WERI-Rb-1 (cell line): ENCODE measurements around the gene TMEM117.

Experiments used
- DNase-seq: peaks from one replicate; pipeline ENCODE4 v3.0.0-alpha.2; 2020
- H3K27ac ChIP-seq: fragments of 250-450 bp; sonication (Bioruptor Pico); 2 replicates; pipeline ENCODE4 v1.5.1; 2020; ENCODE audit warnings: mild to moderate bottlenecking, moderate library complexity
- H3K27me3 ChIP-seq: fragments of 250-450 bp; sonication (Bioruptor Pico); 2 replicates; pipeline ENCODE4 v1.5.1; 2021; ENCODE audit warnings: mild to moderate bottlenecking, low read depth, moderate library complexity; ENCODE audit not compliant: insufficient read depth, severe bottlenecking
- H3K36me3 ChIP-seq: fragments of 250-450 bp; sonication (Bioruptor Pico); 2 replicates; pipeline ENCODE4 v1.5.1; 2020; ENCODE audit warnings: mild to moderate bottlenecking, moderate library complexity
- H3K4me3 ChIP-seq: 2 replicates; pipeline ENCODE4 v1.5.1; 2011; ENCODE audit warnings: low read depth, mild to moderate bottlenecking, control low read depth, low read length
- H3K9me3 ChIP-seq: fragments of 250-450 bp; sonication (Bioruptor Pico); 2 replicates; pipeline ENCODE4 v1.5.1; 2021; ENCODE audit warnings: mild to moderate bottlenecking, moderate library complexity; ENCODE audit not compliant: severe bottlenecking
- TF ChIP-seq, protein P1 (sequence below): IDR thresholded peaks from 2 replicates; pipeline ENCODE4 v1.5.1; 2011; ENCODE audit warnings: low read depth, mild to moderate bottlenecking, control low read depth, inconsistent platforms, low read length

The TMEM117 gene

DNA sequence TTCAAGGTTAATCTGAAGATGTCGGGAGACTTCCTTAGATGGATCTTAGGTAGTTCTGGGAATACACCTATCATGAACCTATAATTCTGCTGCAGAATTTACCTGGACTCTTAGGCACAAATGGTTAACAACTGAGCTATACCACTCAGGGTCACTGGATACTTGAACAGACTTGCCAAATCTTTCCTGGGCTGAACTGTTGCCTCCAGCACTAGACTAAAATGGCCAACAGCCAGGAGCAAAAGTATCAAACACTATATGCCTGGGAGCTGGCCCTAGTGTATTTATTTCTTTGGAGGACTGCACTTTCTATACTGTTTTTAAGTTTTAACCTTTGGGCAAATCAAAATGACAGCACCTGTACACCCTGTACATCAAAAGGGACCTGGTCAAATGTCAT, 252.8 kb downstream of the TMEM117 start:
- TF ChIP-seq, protein P1, sequence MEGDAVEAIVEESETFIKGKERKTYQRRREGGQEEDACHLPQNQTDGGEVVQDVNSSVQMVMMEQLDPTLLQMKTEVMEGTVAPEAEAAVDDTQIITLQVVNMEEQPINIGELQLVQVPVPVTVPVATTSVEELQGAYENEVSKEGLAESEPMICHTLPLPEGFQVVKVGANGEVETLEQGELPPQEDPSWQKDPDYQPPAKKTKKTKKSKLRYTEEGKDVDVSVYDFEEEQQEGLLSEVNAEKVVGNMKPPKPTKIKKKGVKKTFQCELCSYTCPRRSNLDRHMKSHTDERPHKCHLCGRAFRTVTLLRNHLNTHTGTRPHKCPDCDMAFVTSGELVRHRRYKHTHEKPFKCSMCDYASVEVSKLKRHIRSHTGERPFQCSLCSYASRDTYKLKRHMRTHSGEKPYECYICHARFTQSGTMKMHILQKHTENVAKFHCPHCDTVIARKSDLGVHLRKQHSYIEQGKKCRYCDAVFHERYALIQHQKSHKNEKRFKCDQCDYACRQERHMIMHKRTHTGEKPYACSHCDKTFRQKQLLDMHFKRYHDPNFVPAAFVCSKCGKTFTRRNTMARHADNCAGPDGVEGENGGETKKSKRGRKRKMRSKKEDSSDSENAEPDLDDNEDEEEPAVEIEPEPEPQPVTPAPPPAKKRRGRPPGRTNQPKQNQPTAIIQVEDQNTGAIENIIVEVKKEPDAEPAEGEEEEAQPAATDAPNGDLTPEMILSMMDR = no peak
- no peak for DNase-seq
- no peaks in the 10 kb centered on the region for H3K9me3 ChIP-seq

DNA sequence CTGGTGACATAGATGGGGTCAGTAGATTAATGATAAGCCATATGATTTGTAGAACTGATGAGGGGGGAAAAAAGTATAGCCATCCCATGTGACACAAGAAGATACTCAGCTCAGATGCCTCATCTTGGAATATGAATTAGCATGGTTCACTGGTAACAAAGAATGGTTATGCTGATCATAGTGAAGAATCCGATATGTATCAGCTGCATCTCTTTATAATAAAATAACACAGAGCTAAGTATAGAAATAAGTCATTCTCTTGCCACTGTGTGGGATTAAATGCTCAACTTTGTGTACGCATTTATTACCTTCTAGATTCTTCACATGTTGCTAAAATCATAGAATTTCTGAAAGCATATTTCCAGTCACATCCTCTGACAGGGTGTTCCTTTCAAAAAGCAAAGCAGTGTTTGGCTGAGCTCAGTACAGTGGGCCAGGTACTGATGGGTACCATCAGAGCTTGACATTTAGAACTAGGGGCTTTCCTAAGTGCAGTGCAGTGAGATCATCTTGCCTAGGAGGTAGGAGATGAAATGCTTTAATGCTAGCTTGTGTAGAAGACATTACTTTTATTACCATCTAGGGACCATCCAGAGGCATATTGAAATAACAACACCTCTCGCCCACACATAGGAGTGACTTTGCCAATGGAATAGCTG, 256.2 kb downstream of the TMEM117 start:
- no peak for DNase-seq
- Histone ChIP-seq H3K27me3 (no peaks in the 10 kb centered on the region), H3K4me3 (no peak overlapping the region), H3K27ac (no peak overlapping the region), H3K36me3 (no peaks in the 10 kb centered on the region), H3K9me3 (no peaks in the 10 kb centered on the region)
- TF ChIP-seq, protein P1 = no peak

More for the DNA sequence above, 252.8 kb downstream of the TMEM117 start:
- H3K27me3 ChIP-seq = no peaks in the 10 kb centered on the region
- no peak overlapping the region for H3K27ac ChIP-seq
- no peaks in the 10 kb centered on the region for H3K36me3 ChIP-seq
- no peak overlapping the region for H3K4me3 ChIP-seq

DNA sequence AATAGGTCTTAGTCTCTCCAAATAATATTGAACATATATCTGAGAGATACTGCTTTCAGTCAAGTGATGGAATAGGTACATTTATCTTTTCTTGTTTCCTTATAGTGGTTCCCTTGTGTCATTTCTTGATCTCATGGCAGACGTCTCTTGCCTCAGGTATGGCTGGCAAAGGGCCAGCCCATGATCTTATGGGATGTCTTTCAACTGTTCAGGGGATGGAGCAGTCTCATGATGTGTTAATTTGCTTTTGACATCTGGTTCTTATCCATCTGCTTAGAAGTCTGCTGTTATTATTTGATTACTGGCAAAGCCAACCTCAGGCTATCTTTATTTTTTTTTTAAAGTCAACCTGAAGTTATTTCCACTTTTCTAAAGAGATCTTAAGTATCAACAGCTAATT, 262.9 kb downstream of the TMEM117 start:
- TF ChIP-seq, protein P1 = no peak
- Histone ChIP-seq H3K4me3 (no peak overlapping the region), H3K27ac (no peak overlapping the region), H3K27me3 (no peaks in the 10 kb centered on the region), H3K36me3 (no peaks in the 10 kb centered on the region), H3K9me3 (no peaks in the 10 kb centered on the region)
- no peak for DNase-seq

DNA sequence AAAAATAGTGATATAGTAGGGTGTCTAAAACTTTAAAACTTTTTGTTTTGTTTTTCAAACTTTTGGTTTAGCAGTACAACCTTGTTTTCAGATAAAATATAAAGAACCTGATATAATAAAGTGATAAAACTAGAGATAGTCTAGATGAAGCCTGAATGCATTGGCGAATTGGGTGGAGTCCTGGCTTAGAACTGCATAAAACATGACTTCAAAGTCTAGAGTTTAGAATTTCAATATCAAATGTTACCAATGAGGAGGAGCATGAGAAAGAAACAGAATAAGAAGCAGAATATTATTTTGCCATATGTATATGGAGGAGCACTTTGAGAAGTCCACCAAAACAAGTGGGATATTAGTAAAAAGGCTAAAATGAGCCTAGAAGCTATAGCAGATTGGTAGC, 263.6 kb downstream of the TMEM117 start:
- H3K27ac ChIP-seq = no peak overlapping the region
- no peak overlapping the region for H3K4me3 ChIP-seq
- no peaks in the 10 kb centered on the region for H3K9me3 ChIP-seq
- no peaks in the 10 kb centered on the region for H3K36me3 ChIP-seq
- H3K27me3 ChIP-seq = no peaks in the 10 kb centered on the region
- no peak for DNase-seq
- TF ChIP-seq, protein P1 = no peak

DNA sequence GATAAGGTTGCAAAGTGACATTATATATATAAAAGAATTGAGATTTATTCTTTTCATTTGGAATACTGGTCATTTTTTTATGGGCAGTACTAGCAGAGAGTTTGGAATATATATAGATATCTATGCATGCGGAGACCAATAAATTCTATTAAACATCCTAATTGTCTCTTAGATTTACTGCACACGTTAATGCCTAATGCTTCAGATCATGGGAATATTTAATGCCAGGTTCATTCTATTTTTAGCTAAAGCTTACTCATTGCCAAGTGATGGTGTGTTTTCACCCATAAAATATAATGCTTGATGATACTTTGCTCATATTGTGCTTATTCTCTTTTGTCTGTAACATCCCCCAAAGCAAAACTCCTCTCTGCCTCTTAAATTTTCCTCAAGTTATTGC, 264.4 kb downstream of the TMEM117 start:
- no peaks in the 10 kb centered on the region for H3K36me3 ChIP-seq

More for the DNA sequence above, 264.4 kb downstream of the TMEM117 start:
- DNase-seq = no peak
- Histone ChIP-seq H3K9me3 (no peaks in the 10 kb centered on the region), H3K27ac (no peak overlapping the region), H3K4me3 (no peak overlapping the region), H3K27me3 (no peaks in the 10 kb centered on the region)
- TF ChIP-seq, protein P1 = no peak
